ENCODE results near the gene CADM1. TPM values are rescaled to one million over a fixed set of nuclear protein-coding genes. Genes with fewer than 3 reads are reported as not detected.

CADM1 gene
- total RNA-seq, 1 experiment from 2014 or later: 1.1 TPM

GRCh38 chr11:115166820-115167219 is 337.4 kb downstream of the CADM1 start:
- CTCF ChIA-PET: no interaction called here
- H3K9ac ChIP-seq (ENCODE audit: low read length): no peak overlapping the region
- no peaks in the 10 kb centered on the region for H3K9me3 ChIP-seq (ENCODE audit: low read length)
- BruUV-seq (replicated peaks): no TSS peak
- H4K20me1 ChIP-seq (ENCODE audit: low read length): no peaks in the 10 kb centered on the region
- H3F3A ChIP-seq (ENCODE audit: low read length, unreplicated experiment): no peaks in the 10 kb centered on the region
- no peak overlapping the region for H2AFZ ChIP-seq (ENCODE audit: low read length)
- no peaks in the 10 kb centered on the region for H3K27me3 ChIP-seq (ENCODE audit: low read length)
- no peaks in the 10 kb centered on the region for H3K9me2 ChIP-seq (replicated peaks; ENCODE audit: low read length)
- no peaks in the 10 kb centered on the region for H3K79me2 ChIP-seq (ENCODE audit: low read length)
- no peaks in the 10 kb centered on the region for H3K4me1 ChIP-seq (ENCODE audit: insufficient read depth, low read length)
- H3K4me3 ChIP-seq (ENCODE audit: low read length): no peak overlapping the region
- no peak for TF ChIP-seq CTCF (conservative IDR thresholded peaks at IDR 0.05; ENCODE audit: low read depth, low read length)
- TF ChIP-seq EZH2 (IDR thresholded peaks at IDR 0.05; ENCODE audit: low read length, unreplicated experiment): no peak
- TF ChIP-seq EZH2phosphoT487 (IDR thresholded peaks at IDR 0.05; ENCODE audit: borderline replicate concordance, low read length): no peak
- H3K27ac ChIP-seq (ENCODE audit: low read length): no peak overlapping the region
- ATAC-seq: no peak
- intact Hi-C loops (cut with micrococcal nuclease): no loop called here
- no peaks in the 10 kb centered on the region for H3K36me3 ChIP-seq (ENCODE audit: low read depth, low read length)
- no peak overlapping the region for H3K4me2 ChIP-seq (ENCODE audit: low read length)
- DNase-seq: no peak
- POLR2A ChIA-PET (ENCODE audit: unreplicated experiment): no interaction called here

GRCh38 chr11:115164774-115165173 is 339.4 kb downstream of the CADM1 start:
- BruUV-seq (replicated peaks): no TSS peak
- H3K4me2 ChIP-seq (ENCODE audit: low read length): no peak overlapping the region
- ChIA-PET POLR2A (ENCODE audit: unreplicated experiment) (no interaction called here), CTCF (no interaction called here)
- no peak overlapping the region for H3K27ac ChIP-seq (ENCODE audit: low read length)
- no peaks in the 10 kb centered on the region for H3K9me3 ChIP-seq (ENCODE audit: low read length)
- no peak overlapping the region for H2AFZ ChIP-seq (ENCODE audit: low read length)
- no peaks in the 10 kb centered on the region for H3K27me3 ChIP-seq (ENCODE audit: low read length)
- TF ChIP-seq EZH2 (IDR thresholded peaks at IDR 0.05; ENCODE audit: low read length, unreplicated experiment): no peak
- TF ChIP-seq EZH2phosphoT487 (IDR thresholded peaks at IDR 0.05; ENCODE audit: borderline replicate concordance, low read length): no peak
- TF ChIP-seq CTCF (conservative IDR thresholded peaks at IDR 0.05; ENCODE audit: low read depth, low read length): no peak
- no peaks in the 10 kb centered on the region for H3K79me2 ChIP-seq (ENCODE audit: low read length)
- no peaks in the 10 kb centered on the region for H4K20me1 ChIP-seq (ENCODE audit: low read length)
- no peaks in the 10 kb centered on the region for H3F3A ChIP-seq (ENCODE audit: low read length, unreplicated experiment)
- ATAC-seq (no peak), DNase-seq (no peak)
- no peak overlapping the region for H3K9ac ChIP-seq (ENCODE audit: low read length)
- intact Hi-C loops (cut with micrococcal nuclease): no loop called here
- H3K36me3 ChIP-seq (ENCODE audit: low read depth, low read length): no peaks in the 10 kb centered on the region
- no peaks in the 10 kb centered on the region for H3K9me2 ChIP-seq (replicated peaks; ENCODE audit: low read length)
- no peak overlapping the region for H3K4me3 ChIP-seq (ENCODE audit: low read length)
- no peaks in the 10 kb centered on the region for H3K4me1 ChIP-seq (ENCODE audit: insufficient read depth, low read length)

GRCh38 chr11:115162919-115163318 is 341.3 kb downstream of the CADM1 start:
- DNase-seq (no peak), ATAC-seq (no peak)
- TF ChIP-seq EZH2 (IDR thresholded peaks at IDR 0.05; ENCODE audit: low read length, unreplicated experiment): no peak
- TF ChIP-seq EZH2phosphoT487 (IDR thresholded peaks at IDR 0.05; ENCODE audit: borderline replicate concordance, low read length): no peak
- no peak for TF ChIP-seq CTCF (conservative IDR thresholded peaks at IDR 0.05; ENCODE audit: low read depth, low read length)
- Histone ChIP-seq H3K4me3 (ENCODE audit: low read length) (no peak overlapping the region), H3F3A (ENCODE audit: low read length, unreplicated experiment) (no peaks in the 10 kb centered on the region), H3K4me2 (ENCODE audit: low read length) (no peak overlapping the region), H4K20me1 (ENCODE audit: low read length) (no peaks in the 10 kb centered on the region), H3K9me3 (ENCODE audit: low read length) (no peaks in the 10 kb centered on the region), H3K79me2 (ENCODE audit: low read length) (no peaks in the 10 kb centered on the region), H3K27me3 (ENCODE audit: low read length) (no peaks in the 10 kb centered on the region), H3K4me1 (ENCODE audit: insufficient read depth, low read length) (no peaks in the 10 kb centered on the region), H3K9me2 (replicated peaks; ENCODE audit: low read length) (no peaks in the 10 kb centered on the region), H2AFZ (ENCODE audit: low read length) (no peak overlapping the region), H3K9ac (ENCODE audit: low read length) (no peak overlapping the region), H3K27ac (ENCODE audit: low read length) (no peak overlapping the region), H3K36me3 (ENCODE audit: low read depth, low read length) (no peaks in the 10 kb centered on the region)
- ChIA-PET POLR2A (ENCODE audit: unreplicated experiment) (no interaction called here), CTCF (no interaction called here)
- no TSS peak for BruUV-seq (replicated peaks)
- intact Hi-C loops (cut with micrococcal nuclease): no loop called here
